Measurements from ENCODE around the gene PRTFDC1.
"Not testable (repeated sequence)": the region's sequence is repeated elsewhere in the genome, so short reads cannot be mapped to it uniquely, and the experiment has no call there.

PRTFDC1 gene

DNA sequence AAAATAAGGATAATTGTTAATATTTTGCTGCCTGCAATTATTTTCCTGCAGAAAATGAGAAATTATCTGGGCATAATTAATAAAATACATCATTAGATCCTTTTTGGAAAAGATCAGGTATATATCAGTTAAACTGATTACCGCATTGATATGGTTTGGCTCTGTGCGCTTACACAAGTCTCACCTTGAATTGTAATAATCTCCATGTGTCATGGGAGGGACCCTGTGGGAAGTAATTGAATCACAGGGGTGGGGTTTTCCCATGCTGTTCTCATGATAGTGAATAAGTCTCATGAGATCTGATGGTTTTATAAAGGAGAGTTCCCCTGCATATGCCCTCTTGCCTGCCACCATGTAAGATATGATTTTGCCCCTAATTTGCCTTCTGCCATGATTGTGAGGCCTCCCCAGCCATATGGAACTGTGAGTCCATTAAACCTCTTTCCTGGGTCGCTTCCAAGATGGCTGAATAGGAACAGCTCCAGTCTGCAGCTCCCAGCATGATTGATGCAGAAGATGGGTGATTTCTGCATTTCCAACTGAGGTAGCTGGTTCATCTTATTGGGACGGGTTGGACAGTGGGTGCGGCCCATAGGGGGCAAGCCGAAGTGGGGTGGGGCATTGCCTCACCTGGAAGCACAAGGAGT is 30.1 kb downstream of the PRTFDC1 start:
- not testable (repeated sequence) for H3K4ac ChIP-seq (ENCODE audit: low read depth in 1 of 2, low read length in 2 of 2); H3K36me3 ChIP-seq (ENCODE audit: control insufficient read depth in 1 of 2, insufficient read depth in 2 of 2, low read depth in 1 of 2, low read length in 2 of 2); H3K9me3 ChIP-seq (ENCODE audit: control insufficient read depth, low read length); H3K4me1 ChIP-seq (ENCODE audit: control insufficient read depth, insufficient read depth, low read depth, low read length); DNase-seq; H4K8ac ChIP-seq (ENCODE audit: low read length); H3K79me1 ChIP-seq (replicated peaks; ENCODE audit: low read length, poor library complexity, severe bottlenecking); H3K23ac ChIP-seq (ENCODE audit: low read length in 2 of 2); H3K4me3 ChIP-seq (ENCODE audit: insufficient read depth in 1 of 2, low read depth in 1 of 2, low read length in 2 of 2); H2BK5ac ChIP-seq (ENCODE audit: low read depth, low read length, poor library complexity, severe bottlenecking); H3K27me3 ChIP-seq (ENCODE audit: control insufficient read depth in 1 of 2, insufficient read depth in 1 of 2, low read length in 2 of 2); H3K14ac ChIP-seq (ENCODE audit: low read length in 2 of 2); H2BK15ac ChIP-seq (ENCODE audit: low read depth, poor library complexity, severe bottlenecking); H2BK120ac ChIP-seq (ENCODE audit: low read depth, low read length); H2AK5ac ChIP-seq (ENCODE audit: low read length, severe bottlenecking); H3K27ac ChIP-seq (ENCODE audit: low read length, poor library complexity, severe bottlenecking); H3K4me2 ChIP-seq (ENCODE audit: low read length, poor library complexity, severe bottlenecking); H4K91ac ChIP-seq (ENCODE audit: low read length); H2AFZ ChIP-seq (ENCODE audit: low read depth, low read length)
- H3K9ac ChIP-seq (ENCODE audit: low read length): peak overlapping the region; percentile 84
- peak overlapping the region in 1 of 2 experiments; percentile 92 for H2BK12ac ChIP-seq (ENCODE audit: low read length in 2 of 2)
- peak overlapping the region in 1 of 2 experiments; percentile 1 for H3K18ac ChIP-seq (ENCODE audit: low read depth in 1 of 2, low read length in 2 of 2)
- 96% methylated on average over 6 of the region's 6 CpGs for WGBS

GRCh38 chr10:24920907-24921881 is 31.2 kb downstream of the PRTFDC1 start:
- Histone ChIP-seq H3K9me3 (ENCODE audit: control insufficient read depth, low read length) (peaks cover 2% of the 10 kb centered on the region), H3K27me3 (ENCODE audit: control insufficient read depth in 1 of 2, insufficient read depth in 1 of 2, low read length in 2 of 2) (peaks cover 0 to 3% of the 10 kb centered on the region in 2 experiments), H2BK120ac (ENCODE audit: low read depth, low read length) (no peak overlapping the region), H3K14ac (ENCODE audit: low read length in 2 of 2) (no peak overlapping the region), H2BK15ac (ENCODE audit: low read depth, poor library complexity, severe bottlenecking) (no peak overlapping the region), H3K27ac (ENCODE audit: low read length, poor library complexity, severe bottlenecking) (peak overlapping the region; percentile 92), H3K4me3 (ENCODE audit: insufficient read depth in 1 of 2, low read depth in 1 of 2, low read length in 2 of 2) (no peak overlapping the region), H4K91ac (ENCODE audit: low read length) (peak overlapping the region; percentile 39), H3K18ac (ENCODE audit: low read depth in 1 of 2, low read length in 2 of 2) (peak overlapping the region; percentile 57 to 96), H3K4ac (ENCODE audit: low read depth in 1 of 2, low read length in 2 of 2) (peak overlapping the region in 1 of 2 experiments; percentile 81), H2AFZ (ENCODE audit: low read depth, low read length) (no peak overlapping the region), H2BK5ac (ENCODE audit: low read depth, low read length, poor library complexity, severe bottlenecking) (no peak overlapping the region), H3K9ac (ENCODE audit: low read length) (peak overlapping the region; percentile 84), H3K79me1 (replicated peaks; ENCODE audit: low read length, poor library complexity, severe bottlenecking) (peaks cover 6% of the 10 kb centered on the region), H3K23ac (ENCODE audit: low read length in 2 of 2) (no peak overlapping the region), H3K36me3 (ENCODE audit: control insufficient read depth in 1 of 2, insufficient read depth in 2 of 2, low read depth in 1 of 2, low read length in 2 of 2) (peaks cover 0 to 4% of the 10 kb centered on the region in 2 experiments), H3K4me2 (ENCODE audit: low read length, poor library complexity, severe bottlenecking) (no peak overlapping the region), H3K4me1 (ENCODE audit: control insufficient read depth, insufficient read depth, low read depth, low read length) (peaks cover 1% of the 10 kb centered on the region), H2BK12ac (ENCODE audit: low read length in 2 of 2) (no peak overlapping the region), H2AK5ac (ENCODE audit: low read length, severe bottlenecking) (no peak overlapping the region), H4K8ac (ENCODE audit: low read length) (peak overlapping the region; percentile 98)
- peak; percentile 96 for DNase-seq
- WGBS: 2% methylated on average over 3 of the region's 7 CpGs

DNA sequence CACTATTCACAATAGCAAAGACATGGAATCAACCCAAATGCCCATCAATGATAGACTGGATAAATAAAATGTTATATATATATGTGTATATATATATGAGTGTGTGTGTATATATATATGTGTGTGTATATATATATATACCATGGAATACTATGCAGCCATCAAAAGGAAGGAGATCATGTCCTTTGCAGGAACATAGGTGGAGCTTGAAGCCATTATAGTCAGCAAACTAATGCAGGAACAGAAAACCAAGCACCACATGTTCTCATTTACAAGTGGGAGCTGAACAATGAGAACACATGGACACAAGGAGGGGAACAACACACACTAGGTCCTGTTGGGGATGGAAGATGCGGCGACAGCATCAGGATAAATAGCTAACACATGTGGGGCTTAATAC is 32.2 kb downstream of the PRTFDC1 start:
- not testable (repeated sequence) for H2BK120ac ChIP-seq (ENCODE audit: low read depth, low read length); H3K4me3 ChIP-seq (ENCODE audit: insufficient read depth in 1 of 2, low read depth in 1 of 2, low read length in 2 of 2); H3K23ac ChIP-seq (ENCODE audit: low read length in 2 of 2); H3K4me2 ChIP-seq (ENCODE audit: low read length, poor library complexity, severe bottlenecking); H3K9me3 ChIP-seq (ENCODE audit: control insufficient read depth, low read length); H3K27ac ChIP-seq (ENCODE audit: low read length, poor library complexity, severe bottlenecking); H3K4ac ChIP-seq (ENCODE audit: low read depth in 1 of 2, low read length in 2 of 2); H3K27me3 ChIP-seq (ENCODE audit: control insufficient read depth in 1 of 2, insufficient read depth in 1 of 2, low read length in 2 of 2); H2AK5ac ChIP-seq (ENCODE audit: low read length, severe bottlenecking); H3K14ac ChIP-seq (ENCODE audit: low read length in 2 of 2); DNase-seq; H2BK5ac ChIP-seq (ENCODE audit: low read depth, low read length, poor library complexity, severe bottlenecking); H2BK15ac ChIP-seq (ENCODE audit: low read depth, poor library complexity, severe bottlenecking); H3K79me1 ChIP-seq (replicated peaks; ENCODE audit: low read length, poor library complexity, severe bottlenecking); H3K4me1 ChIP-seq (ENCODE audit: control insufficient read depth, insufficient read depth, low read depth, low read length); H4K8ac ChIP-seq (ENCODE audit: low read length); H3K36me3 ChIP-seq (ENCODE audit: control insufficient read depth in 1 of 2, insufficient read depth in 2 of 2, low read depth in 1 of 2, low read length in 2 of 2); H4K91ac ChIP-seq (ENCODE audit: low read length); H2AFZ ChIP-seq (ENCODE audit: low read depth, low read length); H3K9ac ChIP-seq (ENCODE audit: low read length)
- peak overlapping the region in 1 of 2 experiments; percentile 77 for H2BK12ac ChIP-seq (ENCODE audit: low read length in 2 of 2)
- peak overlapping the region in 1 of 2 experiments; percentile 66 for H3K18ac ChIP-seq (ENCODE audit: low read depth in 1 of 2, low read length in 2 of 2)
- 100% methylated on average over 2 of the region's 2 CpGs for WGBS

GRCh38 chr10:24919629-24920028 is 32.8 kb downstream of the PRTFDC1 start:
- WGBS: 100% methylated on average over 1 of the region's 1 CpG
- not testable (repeated sequence) for H2BK120ac ChIP-seq (ENCODE audit: low read depth, low read length); H3K36me3 ChIP-seq (ENCODE audit: control insufficient read depth in 1 of 2, insufficient read depth in 2 of 2, low read depth in 1 of 2, low read length in 2 of 2); H3K4ac ChIP-seq (ENCODE audit: low read depth in 1 of 2, low read length in 2 of 2); H4K8ac ChIP-seq (ENCODE audit: low read length); H3K23ac ChIP-seq (ENCODE audit: low read length in 2 of 2); H4K91ac ChIP-seq (ENCODE audit: low read length); H3K4me1 ChIP-seq (ENCODE audit: control insufficient read depth, insufficient read depth, low read depth, low read length); H2BK12ac ChIP-seq (ENCODE audit: low read length in 2 of 2); H2BK15ac ChIP-seq (ENCODE audit: low read depth, poor library complexity, severe bottlenecking); H3K14ac ChIP-seq (ENCODE audit: low read length in 2 of 2); H3K4me2 ChIP-seq (ENCODE audit: low read length, poor library complexity, severe bottlenecking); H2BK5ac ChIP-seq (ENCODE audit: low read depth, low read length, poor library complexity, severe bottlenecking); H2AFZ ChIP-seq (ENCODE audit: low read depth, low read length); H3K27me3 ChIP-seq (ENCODE audit: control insufficient read depth in 1 of 2, insufficient read depth in 1 of 2, low read length in 2 of 2); H3K9me3 ChIP-seq (ENCODE audit: control insufficient read depth, low read length); H3K4me3 ChIP-seq (ENCODE audit: insufficient read depth in 1 of 2, low read depth in 1 of 2, low read length in 2 of 2); H2AK5ac ChIP-seq (ENCODE audit: low read length, severe bottlenecking); H3K9ac ChIP-seq (ENCODE audit: low read length); H3K18ac ChIP-seq (ENCODE audit: low read depth in 1 of 2, low read length in 2 of 2); H3K27ac ChIP-seq (ENCODE audit: low read length, poor library complexity, severe bottlenecking); DNase-seq; H3K79me1 ChIP-seq (replicated peaks; ENCODE audit: low read length, poor library complexity, severe bottlenecking)

All from mesenchymal stem cell (in vitro differentiated cells and primary cell).